HEK293 (cell line): Measurements from ENCODE around the gene CDHR5.

Source experiments
- CTCF ChIA-PET: fragments of 350-600 bp; formaldehyde crosslinking; extraction: SDS; loops from one replicate; lab custom pipeline; 2021; ENCODE audit warnings: antibody characterized with exemption; lab: Yijun Ruan, JAX
- POLR2A ChIA-PET: fragments of 300-600 bp; formaldehyde crosslinking; extraction: SDS; loops from one replicate; lab custom pipeline; 2020; ENCODE audit warnings: antibody characterized with exemption, inconsistent platforms; lab: Yijun Ruan, JAX
- H3K27ac ChIP-seq: fragments of 200-500 bp; sonication (Bioruptor generic); 2 replicates; pipeline ENCODE4 v1.5.1; 2014; ENCODE audit warnings: low read depth, low read length, control low read depth, inconsistent platforms; ENCODE audit errors: extremely low read depth
- H3K36me3 ChIP-seq, 2 experiments: fragments of 200-500 bp in 1 of 2; sonication (Bioruptor generic) in 1 of 2; 1 replicate in 1 of 2; 2 replicates in 1 of 2; pipeline ENCODE4 v1.5.1; 2014 to 2017; ENCODE audit warnings: inconsistent platforms in 2 of 2, low read length in 2 of 2; ENCODE audit not compliant: control insufficient read depth in 2 of 2, insufficient read depth in 1 of 2
- H3K4me1 ChIP-seq: fragments of 200-500 bp; sonication (Bioruptor generic); 2 replicates; pipeline ENCODE4 v1.5.1; 2014; ENCODE audit warnings: mild to moderate bottlenecking, low read length, inconsistent platforms; ENCODE audit not compliant: control insufficient read depth, insufficient read depth
- H3K4me3 ChIP-seq: 2 replicates; pipeline ENCODE4 v1.5.1; 2011; ENCODE audit warnings: low read depth, mild to moderate bottlenecking, control low read depth, low read length, moderate library complexity
- H3K9me3 ChIP-seq: fragments of 200-500 bp; sonication (Bioruptor generic); 2 replicates; pipeline ENCODE4 v1.5.1; 2014; ENCODE audit warnings: low read depth, low read length, inconsistent platforms; ENCODE audit not compliant: control insufficient read depth, insufficient read depth
- GFI1B ChIP-seq: fragments of 450-650 bp; formaldehyde crosslinking; IDR thresholded peaks from 2 replicates; pipeline ENCODE4 v1.5.1; 2016; ENCODE audit warnings: missing biosample characterization, missing genetic modification characterization
- GLIS2 ChIP-seq: fragments of 450-650 bp; formaldehyde crosslinking; IDR thresholded peaks from 2 replicates; pipeline ENCODE4 v1.5.1; 2016; ENCODE audit warnings: missing biosample characterization, missing genetic modification characterization
- HOXD13 ChIP-seq: sonication (generic); formaldehyde crosslinking; IDR thresholded peaks from 2 replicates; pipeline ENCODE4 v1.8.0; 2022; ENCODE audit warnings: missing genetic modification reagents, borderline replicate concordance
- KLF9 ChIP-seq: fragments of 450-650 bp; formaldehyde crosslinking; IDR thresholded peaks from 2 replicates; pipeline ENCODE4 v1.5.1; 2016; ENCODE audit warnings: missing biosample characterization, missing genetic modification characterization, low read depth
- OSR2 ChIP-seq: fragments of 450-650 bp; formaldehyde crosslinking; IDR thresholded peaks from 2 replicates; pipeline ENCODE4 v1.5.1; 2016; ENCODE audit warnings: missing biosample characterization, missing genetic modification characterization
- SETDB1 ChIP-seq: IDR thresholded peaks from one replicate; pipeline ENCODE4 v1.6.1; 2017; ENCODE audit warnings: mild to moderate bottlenecking, low read length, moderate library complexity, mixed read lengths; ENCODE audit not compliant: insufficient read length
- SP2 ChIP-seq: fragments of 450-650 bp; formaldehyde crosslinking; IDR thresholded peaks from 2 replicates; pipeline ENCODE4 v1.5.1; 2016; ENCODE audit warnings: missing biosample characterization, missing genetic modification characterization
- ZIC2 ChIP-seq: fragments of 450-650 bp; formaldehyde crosslinking; IDR thresholded peaks from 2 replicates; pipeline ENCODE4 v1.5.1; 2016; ENCODE audit warnings: missing biosample characterization, missing genetic modification characterization
- ZNF112 ChIP-seq: fragments of 450-650 bp; formaldehyde crosslinking; IDR thresholded peaks from 2 replicates; pipeline ENCODE4 v1.5.0; 2017; ENCODE audit warnings: missing biosample characterization, missing genetic modification characterization
- ZNF114 ChIP-seq: fragments of 450-650 bp; formaldehyde crosslinking; IDR thresholded peaks from 2 replicates; pipeline ENCODE4 v1.5.0; 2017; ENCODE audit warnings: missing biosample characterization, missing genetic modification characterization
- ZNF175 ChIP-seq: fragments of 450-650 bp; formaldehyde crosslinking; IDR thresholded peaks from 2 replicates; pipeline ENCODE4 v1.5.1; 2016; ENCODE audit warnings: missing biosample characterization, missing genetic modification characterization
- ZNF19 ChIP-seq: fragments of 450-650 bp; formaldehyde crosslinking; IDR thresholded peaks from 2 replicates; pipeline ENCODE4; 2016; ENCODE audit warnings: missing biosample characterization, missing genetic modification characterization, low read depth
- ZNF2 ChIP-seq: fragments of 450-650 bp; formaldehyde crosslinking; IDR thresholded peaks from 2 replicates; pipeline ENCODE4 v1.5.1; 2016; ENCODE audit warnings: missing biosample characterization, missing genetic modification characterization
- ZNF202 ChIP-seq: fragments of 450-650 bp; formaldehyde crosslinking; IDR thresholded peaks from 2 replicates; pipeline ENCODE4 v1.5.1; 2016; ENCODE audit warnings: missing biosample characterization, missing genetic modification characterization, borderline replicate concordance
- ZNF24 ChIP-seq: fragments of 450-650 bp; formaldehyde crosslinking; IDR thresholded peaks from 2 replicates; pipeline ENCODE4 v1.5.1; 2016; ENCODE audit warnings: missing biosample characterization, missing genetic modification characterization
- ZNF274 ChIP-seq, 2 experiments: fragments of 200-500 bp in 1 of 2; fragments of 450-650 bp in 1 of 2; sonication (Bioruptor generic) in 1 of 2; formaldehyde crosslinking in 1 of 2; IDR thresholded peaks; 2 replicates each; pipeline versions ENCODE4 v1.5.1 to v1.6.1; 2014 to 2016; ENCODE audit warnings: borderline replicate concordance in 1 of 2, inconsistent platforms in 1 of 2, low read length in 1 of 2, missing biosample characterization in 1 of 2, missing genetic modification characterization in 1 of 2
- ZNF292 ChIP-seq: fragments of 450-650 bp; formaldehyde crosslinking; IDR thresholded peaks from 2 replicates; pipeline ENCODE4 v1.5.1; 2016; ENCODE audit warnings: low read depth, missing biosample characterization, missing genetic modification characterization, borderline replicate concordance
- ZNF302 ChIP-seq: fragments of 450-650 bp; formaldehyde crosslinking; IDR thresholded peaks from 2 replicates; pipeline ENCODE4 v1.5.1; 2016; ENCODE audit warnings: missing biosample characterization, missing genetic modification characterization, low read depth
- ZNF311 ChIP-seq: fragments of 450-650 bp; formaldehyde crosslinking; IDR thresholded peaks from 2 replicates; pipeline ENCODE4 v1.5.1; 2017; ENCODE audit warnings: missing biosample characterization, missing genetic modification characterization, borderline replicate concordance
- ZNF335 ChIP-seq: fragments of 450-650 bp; formaldehyde crosslinking; conservative IDR thresholded peaks from 2 replicates; pipeline ENCODE4 v1.5.1; 2016; ENCODE audit warnings: missing biosample characterization, missing genetic modification characterization
- ZNF433 ChIP-seq: fragments of 450-650 bp; formaldehyde crosslinking; IDR thresholded peaks from 2 replicates; pipeline ENCODE4 v1.5.1; 2016; ENCODE audit warnings: missing biosample characterization, missing genetic modification characterization, low read depth
- ZNF629 ChIP-seq: fragments of 450-650 bp; formaldehyde crosslinking; IDR thresholded peaks from 2 replicates; pipeline ENCODE4 v1.5.1; 2017; ENCODE audit warnings: missing biosample characterization, missing genetic modification characterization
- ZNF658 ChIP-seq: fragments of 450-650 bp; formaldehyde crosslinking; IDR thresholded peaks from 2 replicates; pipeline ENCODE4; 2016; ENCODE audit warnings: missing biosample characterization, missing genetic modification characterization
- ZNF791 ChIP-seq: fragments of 450-650 bp; formaldehyde crosslinking; IDR thresholded peaks from 2 replicates; pipeline ENCODE4 v1.5.1; 2016; ENCODE audit warnings: missing biosample characterization, missing genetic modification characterization
- TF ChIP-seq, protein P1 (sequence below): fragments of 450-650 bp; formaldehyde crosslinking; IDR thresholded peaks from 2 replicates; pipeline ENCODE4 v1.5.1; 2016; ENCODE audit warnings: missing biosample characterization, missing genetic modification characterization
- TF ChIP-seq, protein P2 (sequence below): fragments of 450-650 bp; formaldehyde crosslinking; IDR thresholded peaks from 2 replicates; pipeline ENCODE4 v1.5.1; 2016; ENCODE audit warnings: missing biosample characterization, missing genetic modification characterization
- TF ChIP-seq, protein P3 (sequence below): fragments of 450-650 bp; formaldehyde crosslinking; IDR thresholded peaks from 2 replicates; pipeline ENCODE4 v1.5.1; 2016; ENCODE audit warnings: missing biosample characterization, missing genetic modification characterization
- TF ChIP-seq, protein P4 (sequence below): fragments of 450-650 bp; formaldehyde crosslinking; optimal IDR thresholded peaks from 2 replicates; pipeline ENCODE3; 2016; ENCODE audit warnings: missing biosample characterization, mild to moderate bottlenecking, missing genetic modification characterization

The CDHR5 gene

DNA sequence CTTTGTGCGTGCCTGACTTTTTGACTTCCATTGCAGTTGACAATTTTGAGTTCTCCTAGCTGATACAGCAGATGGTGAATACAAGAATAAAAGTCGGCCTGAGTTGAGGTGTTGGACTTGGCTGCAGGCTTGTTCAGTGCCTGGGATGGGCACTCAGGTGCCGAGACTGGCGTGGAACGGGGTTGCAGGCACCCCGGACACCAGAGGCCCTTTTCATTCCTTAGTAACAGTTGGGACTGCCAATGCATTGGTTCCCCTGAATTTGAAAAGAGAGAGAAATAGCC lies 47.2 kb downstream of the CDHR5 start:
- Histone ChIP-seq H3K9me3 (no peaks in the 10 kb centered on the region), H3K36me3 (peaks cover 0 to 36% of the 10 kb centered on the region in 2 experiments; a peak in 2 of 3 replicates), H3K4me1 (peaks cover 5% of the 10 kb centered on the region), H3K27ac (no peak overlapping the region), H3K4me3 (peak overlapping the region; percentile 75)
- ChIA-PET CTCF (interaction anchor here (0.6 kb wide), 1 partner anchor 353 kb away, joined by 3 read pairs; no protein-coding TSS in a partner anchor), POLR2A (no interaction called here)
- TF ChIP-seq ZNF112 (tag by site-specific recombination) (no peak), ZNF335 (tag by site-specific recombination) (peak; percentile 91)

DNA sequence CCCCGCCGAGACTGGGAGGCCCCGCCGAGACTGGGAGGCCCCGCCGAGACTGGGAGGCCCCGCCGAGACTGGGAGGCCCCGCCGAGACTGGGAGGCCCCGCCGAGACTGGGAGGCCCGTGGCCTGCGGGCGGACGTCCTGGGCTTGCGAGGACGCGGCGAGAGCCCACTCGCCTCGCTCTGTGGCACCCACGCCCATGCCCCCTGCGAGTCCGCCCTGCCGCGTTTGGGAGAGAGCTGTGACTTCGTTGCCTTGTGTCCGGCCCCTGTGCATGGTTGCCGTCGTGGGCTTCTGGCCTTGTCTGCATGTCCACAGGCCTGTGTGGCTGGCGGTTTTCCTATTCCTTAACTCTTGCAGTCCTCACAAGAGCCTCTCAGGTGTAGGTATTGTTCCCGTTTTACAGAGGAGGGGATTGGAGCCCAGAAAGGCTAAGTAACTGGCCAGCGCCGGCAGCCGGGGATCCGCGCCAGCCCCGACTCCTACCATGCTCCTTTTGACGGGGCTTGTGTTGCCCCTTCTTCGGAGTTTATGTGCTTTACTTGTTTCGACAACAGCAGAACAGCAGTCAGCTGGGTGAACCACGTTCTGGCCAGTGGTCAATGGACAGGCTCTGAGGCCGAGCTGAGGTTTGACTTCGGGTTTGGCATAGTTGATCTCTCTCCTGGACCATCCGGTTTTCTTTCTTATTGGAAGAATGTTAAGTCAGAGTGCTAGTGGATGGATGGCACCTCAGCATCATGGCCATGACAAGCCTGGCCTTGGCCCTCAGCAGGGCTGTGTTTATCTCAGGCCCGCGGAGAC lies 47.7 kb downstream of the CDHR5 start:
- peaks cover 0 to 32% of the 10 kb centered on the region in 2 experiments; a peak in 1 of 3 replicates for H3K36me3 ChIP-seq
- CTCF ChIA-PET: interaction anchor here (0.5 to 0.6 kb wide), 2 partner anchors 11 to 354 kb away, joined by 3 read pairs; no protein-coding TSS in a partner anchor
- no peaks in the 10 kb centered on the region for H3K9me3 ChIP-seq
- peak overlapping the region; percentile 94 for H3K27ac ChIP-seq
- peaks cover 5% of the 10 kb centered on the region for H3K4me1 ChIP-seq
- POLR2A ChIA-PET: interaction anchor here (1.3 to 1.7 kb wide), 2 partner anchors 37 to 370 kb away, joined by 5 to 10 read pairs; partner anchors contain the start of genes BET1L and RIC8A
- peak overlapping the region; percentile 75 for H3K4me3 ChIP-seq
- TF ChIP-seq KLF9 (tag by site-specific recombination) (no peak), SETDB1 (no peak), ZNF19 (no peak), ZNF2 (tag by site-specific recombination) (no peak), OSR2 (no peak), ZNF114 (tag by site-specific recombination) (no peak), GFI1B (no peak), ZNF791 (tag by site-specific recombination) (no peak), ZIC2 (tag by site-specific recombination) (peak; percentile 72), ZNF202 (tag by site-specific recombination) (no peak), ZNF433 (tag by site-specific recombination) (no peak), ZNF24 (tag by site-specific recombination) (no peak), ZNF112 (tag by site-specific recombination) (no peak), ZNF629 (tag by site-specific recombination) (no peak), ZNF658 (no peak), ZNF292 (tag by site-specific recombination) (no peak), SP2 (tag by site-specific recombination) (no peak), ZNF302 (tag by site-specific recombination) (no peak), ZNF274 (IDR thresholded peaks at IDR 0.05; ENCODE audit: low read length) (no peak), ZNF274 (tag by site-specific recombination; IDR thresholded peaks at IDR 0.05; ENCODE audit: borderline replicate concordance) (no peak), GLIS2 (peak; percentile 24; the same call in 1 of the 2 replicates), HOXD13 (no peak), ZNF311 (tag by site-specific recombination) (no peak), ZNF175 (tag by site-specific recombination) (no peak)
- TF ChIP-seq, protein P1, sequence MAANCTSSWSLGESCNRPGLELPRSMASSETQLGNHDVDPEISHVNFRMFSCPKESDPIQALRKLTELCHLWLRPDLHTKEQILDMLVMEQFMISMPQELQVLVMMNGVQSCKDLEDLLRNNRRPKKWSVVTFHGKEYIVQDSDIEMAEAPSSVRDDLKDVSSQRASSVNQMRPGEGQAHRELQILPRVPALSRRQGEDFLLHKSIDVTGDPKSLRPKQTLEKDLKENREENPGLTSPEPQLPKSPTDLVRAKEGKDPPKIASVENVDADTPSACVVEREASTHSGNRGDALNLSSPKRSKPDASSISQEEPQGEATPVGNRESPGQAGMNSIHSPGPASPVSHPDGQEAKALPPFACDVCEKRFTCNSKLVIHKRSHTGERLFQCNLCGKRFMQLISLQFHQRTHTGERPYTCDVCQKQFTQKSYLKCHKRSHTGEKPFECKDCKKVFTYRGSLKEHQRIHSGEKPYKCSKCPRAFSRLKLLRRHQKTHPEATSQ: no peak
- TF ChIP-seq, protein P2, sequence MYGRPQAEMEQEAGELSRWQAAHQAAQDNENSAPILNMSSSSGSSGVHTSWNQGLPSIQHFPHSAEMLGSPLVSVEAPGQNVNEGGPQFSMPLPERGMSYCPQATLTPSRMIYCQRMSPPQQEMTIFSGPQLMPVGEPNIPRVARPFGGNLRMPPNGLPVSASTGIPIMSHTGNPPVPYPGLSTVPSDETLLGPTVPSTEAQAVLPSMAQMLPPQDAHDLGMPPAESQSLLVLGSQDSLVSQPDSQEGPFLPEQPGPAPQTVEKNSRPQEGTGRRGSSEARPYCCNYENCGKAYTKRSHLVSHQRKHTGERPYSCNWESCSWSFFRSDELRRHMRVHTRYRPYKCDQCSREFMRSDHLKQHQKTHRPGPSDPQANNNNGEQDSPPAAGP (tag by site-specific recombination): no peak
- TF ChIP-seq, protein P3, sequence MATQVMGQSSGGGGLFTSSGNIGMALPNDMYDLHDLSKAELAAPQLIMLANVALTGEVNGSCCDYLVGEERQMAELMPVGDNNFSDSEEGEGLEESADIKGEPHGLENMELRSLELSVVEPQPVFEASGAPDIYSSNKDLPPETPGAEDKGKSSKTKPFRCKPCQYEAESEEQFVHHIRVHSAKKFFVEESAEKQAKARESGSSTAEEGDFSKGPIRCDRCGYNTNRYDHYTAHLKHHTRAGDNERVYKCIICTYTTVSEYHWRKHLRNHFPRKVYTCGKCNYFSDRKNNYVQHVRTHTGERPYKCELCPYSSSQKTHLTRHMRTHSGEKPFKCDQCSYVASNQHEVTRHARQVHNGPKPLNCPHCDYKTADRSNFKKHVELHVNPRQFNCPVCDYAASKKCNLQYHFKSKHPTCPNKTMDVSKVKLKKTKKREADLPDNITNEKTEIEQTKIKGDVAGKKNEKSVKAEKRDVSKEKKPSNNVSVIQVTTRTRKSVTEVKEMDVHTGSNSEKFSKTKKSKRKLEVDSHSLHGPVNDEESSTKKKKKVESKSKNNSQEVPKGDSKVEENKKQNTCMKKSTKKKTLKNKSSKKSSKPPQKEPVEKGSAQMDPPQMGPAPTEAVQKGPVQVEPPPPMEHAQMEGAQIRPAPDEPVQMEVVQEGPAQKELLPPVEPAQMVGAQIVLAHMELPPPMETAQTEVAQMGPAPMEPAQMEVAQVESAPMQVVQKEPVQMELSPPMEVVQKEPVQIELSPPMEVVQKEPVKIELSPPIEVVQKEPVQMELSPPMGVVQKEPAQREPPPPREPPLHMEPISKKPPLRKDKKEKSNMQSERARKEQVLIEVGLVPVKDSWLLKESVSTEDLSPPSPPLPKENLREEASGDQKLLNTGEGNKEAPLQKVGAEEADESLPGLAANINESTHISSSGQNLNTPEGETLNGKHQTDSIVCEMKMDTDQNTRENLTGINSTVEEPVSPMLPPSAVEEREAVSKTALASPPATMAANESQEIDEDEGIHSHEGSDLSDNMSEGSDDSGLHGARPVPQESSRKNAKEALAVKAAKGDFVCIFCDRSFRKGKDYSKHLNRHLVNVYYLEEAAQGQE (tag by site-specific recombination): no peak
- TF ChIP-seq, protein P4, sequence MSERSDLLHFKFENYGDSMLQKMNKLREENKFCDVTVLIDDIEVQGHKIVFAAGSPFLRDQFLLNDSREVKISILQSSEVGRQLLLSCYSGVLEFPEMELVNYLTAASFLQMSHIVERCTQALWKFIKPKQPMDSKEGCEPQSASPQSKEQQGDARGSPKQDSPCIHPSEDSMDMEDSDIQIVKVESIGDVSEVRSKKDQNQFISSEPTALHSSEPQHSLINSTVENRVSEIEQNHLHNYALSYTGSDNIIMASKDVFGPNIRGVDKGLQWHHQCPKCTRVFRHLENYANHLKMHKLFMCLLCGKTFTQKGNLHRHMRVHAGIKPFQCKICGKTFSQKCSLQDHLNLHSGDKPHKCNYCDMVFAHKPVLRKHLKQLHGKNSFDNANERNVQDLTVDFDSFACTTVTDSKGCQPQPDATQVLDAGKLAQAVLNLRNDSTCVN (tag by site-specific recombination): peak; percentile 33
